ENCODE data around the gene SLC29A3. TPM values are rescaled to one million over a fixed set of nuclear protein-coding genes. Genes with fewer than 3 reads are reported as not detected.
"Not testable (repeated sequence)": the region's sequence is repeated elsewhere in the genome, so short reads cannot be mapped to it uniquely, and the experiment has no call there.

The SLC29A3 gene
- polyA plus RNA-seq, 6 donors from 2014 or later, result 4.3 to 14.5 (median 5.4) TPM

DNA sequence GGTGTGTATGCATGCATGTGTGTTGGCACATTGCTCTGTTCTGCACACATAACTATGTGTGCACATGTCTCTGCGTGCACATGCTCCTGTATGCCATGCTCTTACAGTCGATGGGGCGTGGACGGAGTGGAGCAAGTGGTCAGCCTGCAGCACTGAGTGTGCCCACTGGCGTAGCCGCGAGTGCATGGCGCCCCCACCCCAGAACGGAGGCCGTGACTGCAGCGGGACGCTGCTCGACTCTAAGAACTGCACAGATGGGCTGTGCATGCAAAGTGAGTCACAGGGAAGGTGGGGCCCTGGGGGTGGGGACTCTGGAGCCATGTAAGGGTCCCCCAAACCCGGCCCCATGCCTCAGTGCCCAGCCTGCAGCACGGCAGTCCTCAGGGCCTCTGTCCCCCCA, 30.6 kb upstream of the SLC29A3 start:
- Mint-ChIP-seq H3K9me3 (no peaks in the 10 kb centered on the region), H3K27me3 (peaks cover 0 to 8% (median 0%) of the 10 kb centered on the region in 3 donors), H3K4me3 (no peak overlapping the region), H3K27ac (no peak overlapping the region), H3K4me1 (peaks cover 0 to 7% (median 6%) of the 10 kb centered on the region in 3 donors), H3K36me3 (no peaks in the 10 kb centered on the region)
- DNase-seq, result no peak
- ATAC-seq (ENCODE audit: low read depth in 2 of 2), result no peak

DNA sequence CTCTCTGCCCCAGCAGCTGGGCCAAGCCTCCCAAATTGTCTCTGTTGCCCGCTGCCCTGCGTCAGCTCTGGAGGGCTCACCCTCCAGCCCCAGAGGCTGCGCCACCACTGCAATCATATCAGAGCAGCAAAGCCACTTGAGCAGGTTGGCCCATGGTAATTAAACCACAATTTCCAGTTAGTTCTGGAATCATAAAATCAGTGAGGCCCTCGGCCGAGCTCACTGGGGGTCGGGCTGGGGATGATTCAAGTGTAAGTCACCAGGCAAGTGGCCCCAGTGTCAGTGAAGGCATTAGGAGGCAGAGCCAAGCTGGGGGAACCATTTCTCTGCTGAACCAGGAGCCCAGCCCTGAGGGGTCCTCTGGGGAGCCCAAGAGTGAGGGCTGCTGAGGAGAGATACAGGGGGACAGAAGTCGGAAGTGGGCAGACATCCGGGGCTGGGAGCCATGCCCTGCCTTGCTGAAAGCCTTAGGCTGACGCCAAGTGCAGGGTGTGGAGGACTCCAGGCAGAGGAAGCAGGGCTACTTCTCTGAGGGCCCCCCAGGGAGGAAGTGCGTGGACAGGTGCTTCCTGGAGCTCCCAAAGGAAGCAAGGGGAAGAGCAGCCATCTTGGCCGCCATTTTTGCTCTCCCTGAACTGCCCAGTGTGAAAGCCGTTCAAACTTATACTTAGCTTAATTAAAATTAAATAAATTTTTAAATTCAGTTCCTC, 29.5 kb upstream of the SLC29A3 start:
- ATAC-seq (ENCODE audit: low read depth in 2 of 2) (no peak), DNase-seq (no peak)
- Mint-ChIP-seq H3K27me3 (peaks cover 0 to 15% (median 7%) of the 10 kb centered on the region in 3 donors), H3K27ac (peak overlapping the region in 1 of 6 donors; percentile 82), H3K36me3 (no peaks in the 10 kb centered on the region), H3K9me3 (no peaks in the 10 kb centered on the region), H3K4me1 (peaks cover 0 to 6% (median 5%) of the 10 kb centered on the region in 3 donors), H3K4me3 (no peak overlapping the region)

GRCh38 chr10:71290331-71290730, 28.7 kb upstream of the SLC29A3 start:
- H3K27me3 Mint-ChIP-seq, result peaks cover 0 to 18% (median 10%) of the 10 kb centered on the region in 3 donors
- H3K36me3 Mint-ChIP-seq, result no peaks in the 10 kb centered on the region
- H3K9me3 Mint-ChIP-seq, result no peaks in the 10 kb centered on the region
- DNase-seq (no peak), ATAC-seq (ENCODE audit: low read depth in 2 of 2) (no peak)
- peaks cover 0 to 6% (median 5%) of the 10 kb centered on the region in 3 donors for H3K4me1 Mint-ChIP-seq
- H3K27ac Mint-ChIP-seq, result peak overlapping the region in 1 of 6 donors; percentile 10
- no peak overlapping the region for H3K4me3 Mint-ChIP-seq

DNA sequence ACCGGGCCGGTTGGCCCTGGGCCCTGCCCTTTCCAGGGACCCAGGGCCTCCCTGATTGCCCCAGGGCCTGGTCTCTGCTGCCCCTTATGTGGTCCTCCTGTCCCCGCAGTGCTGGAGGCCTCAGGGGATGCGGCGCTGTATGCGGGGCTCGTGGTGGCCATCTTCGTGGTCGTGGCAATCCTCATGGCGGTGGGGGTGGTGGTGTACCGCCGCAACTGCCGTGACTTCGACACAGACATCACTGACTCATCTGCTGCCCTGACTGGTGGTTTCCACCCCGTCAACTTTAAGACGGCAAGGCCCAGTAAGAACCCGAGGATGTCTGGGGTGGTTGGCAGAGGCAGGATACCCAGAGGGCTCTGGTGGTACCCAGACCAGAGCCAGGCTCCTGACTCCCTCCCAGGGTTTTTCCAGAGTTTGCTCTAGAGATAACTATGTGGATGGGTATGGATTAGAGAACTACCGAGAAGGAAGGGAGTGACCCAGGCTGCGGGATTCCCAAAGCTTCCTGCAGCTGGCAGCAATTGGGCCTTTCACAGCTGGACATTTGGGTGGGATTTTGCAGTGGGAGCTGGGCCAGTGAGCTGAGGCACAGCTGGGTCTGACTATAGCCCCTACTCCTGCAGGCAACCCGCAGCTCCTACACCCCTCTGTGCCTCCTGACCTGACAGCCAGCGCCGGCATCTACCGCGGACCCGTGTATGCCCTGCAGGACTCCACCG, 28.1 kb upstream of the SLC29A3 start:
- no peak for ATAC-seq (ENCODE audit: low read depth in 2 of 2)
- Mint-ChIP-seq H3K36me3 (no peaks in the 10 kb centered on the region), H3K27me3 (peaks cover 0 to 24% (median 16%) of the 10 kb centered on the region in 3 donors), H3K27ac (no peak overlapping the region), H3K4me1 (peaks cover 0 to 6% (median 5%) of the 10 kb centered on the region in 3 donors), H3K4me3 (no peak overlapping the region), H3K9me3 (no peaks in the 10 kb centered on the region)
- no peak for DNase-seq

DNA sequence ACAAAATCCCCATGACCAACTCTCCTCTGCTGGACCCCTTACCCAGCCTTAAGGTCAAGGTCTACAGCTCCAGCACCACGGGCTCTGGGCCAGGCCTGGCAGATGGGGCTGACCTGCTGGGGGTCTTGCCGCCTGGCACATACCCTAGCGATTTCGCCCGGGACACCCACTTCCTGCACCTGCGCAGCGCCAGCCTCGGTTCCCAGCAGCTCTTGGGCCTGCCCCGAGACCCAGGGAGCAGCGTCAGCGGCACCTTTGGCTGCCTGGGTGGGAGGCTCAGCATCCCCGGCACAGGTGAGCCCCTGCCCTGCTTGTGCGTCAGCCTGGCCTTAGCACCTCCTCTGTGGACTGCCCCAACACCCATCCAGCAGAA, 27.5 kb upstream of the SLC29A3 start:
- no peak overlapping the region for H3K4me3 Mint-ChIP-seq
- no peaks in the 10 kb centered on the region for H3K36me3 Mint-ChIP-seq
- peaks cover 0 to 29% (median 21%) of the 10 kb centered on the region in 3 donors for H3K27me3 Mint-ChIP-seq
- ATAC-seq (ENCODE audit: low read depth in 2 of 2) (no peak), DNase-seq (no peak)
- H3K9me3 Mint-ChIP-seq, result no peaks in the 10 kb centered on the region
- no peak overlapping the region for H3K27ac Mint-ChIP-seq
- peaks cover 0 to 6% (median 5%) of the 10 kb centered on the region in 3 donors for H3K4me1 Mint-ChIP-seq

- H3K36me3 Mint-ChIP-seq, result no peaks in the 10 kb centered on the region
- no peak for ATAC-seq (ENCODE audit: low read depth in 2 of 2)
- H3K27me3 Mint-ChIP-seq, result peaks cover 0 to 31% (median 21%) of the 10 kb centered on the region in 3 donors
- H3K4me1 Mint-ChIP-seq, result peaks cover 0 to 6% (median 5%) of the 10 kb centered on the region in 3 donors
- no peak overlapping the region for H3K4me3 Mint-ChIP-seq
- no peak overlapping the region for H3K27ac Mint-ChIP-seq
- no peak for DNase-seq
- no peaks in the 10 kb centered on the region for H3K9me3 Mint-ChIP-seq
Observed at GRCh38 chr10:71292624-71293445, 26.2 kb upstream of the SLC29A3 start.

DNA sequence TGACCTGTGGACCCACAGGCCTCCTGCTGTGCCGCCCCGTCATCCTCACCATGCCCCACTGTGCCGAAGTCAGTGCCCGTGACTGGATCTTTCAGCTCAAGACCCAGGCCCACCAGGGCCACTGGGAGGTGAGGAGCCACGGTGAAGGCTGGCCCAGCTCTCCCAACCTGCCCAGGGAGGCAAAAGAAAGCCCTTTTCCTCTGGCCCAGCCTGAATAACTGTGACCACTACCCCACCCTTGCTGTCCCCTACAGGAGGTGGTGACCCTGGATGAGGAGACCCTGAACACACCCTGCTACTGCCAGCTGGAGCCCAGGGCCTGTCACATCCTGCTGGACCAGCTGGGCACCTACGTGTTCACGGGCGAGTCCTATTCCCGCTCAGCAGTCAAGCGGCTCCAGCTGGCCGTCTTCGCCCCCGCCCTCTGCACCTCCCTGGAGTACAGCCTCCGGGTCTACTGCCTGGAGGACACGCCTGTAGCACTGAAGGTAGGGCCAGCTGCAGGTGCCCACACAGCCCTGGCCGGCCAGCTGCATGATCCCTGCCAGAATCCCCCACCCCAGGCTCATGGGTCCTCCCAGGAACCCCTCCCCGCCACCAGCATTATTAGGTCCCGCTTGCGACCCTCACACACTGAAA, 25.5 kb upstream of the SLC29A3 start:
- Mint-ChIP-seq H3K27me3 (peaks cover 1 to 31% (median 23%) of the 10 kb centered on the region in 3 donors), H3K9me3 (no peaks in the 10 kb centered on the region), H3K36me3 (no peaks in the 10 kb centered on the region), H3K27ac (no peak overlapping the region), H3K4me3 (no peak overlapping the region), H3K4me1 (peaks cover 0 to 6% (median 5%) of the 10 kb centered on the region in 3 donors)
- ATAC-seq (ENCODE audit: low read depth in 2 of 2) (no peak), DNase-seq (no peak)

GRCh38 chr10:71294091-71294561, 24.9 kb upstream of the SLC29A3 start:
- Mint-ChIP-seq H3K36me3 (no peaks in the 10 kb centered on the region), H3K27ac (peak overlapping the region in 1 of 6 donors; percentile 81), H3K4me1 (peaks cover 0 to 6% (median 4%) of the 10 kb centered on the region in 3 donors), H3K9me3 (no peaks in the 10 kb centered on the region), H3K4me3 (no peak overlapping the region), H3K27me3 (peaks cover 3 to 28% (median 27%) of the 10 kb centered on the region in 3 donors)
- ATAC-seq (ENCODE audit: low read depth in 2 of 2) (no peak), DNase-seq (no peak)

- no peak for DNase-seq
- no peak overlapping the region for H3K4me3 Mint-ChIP-seq
Observed at GRCh38 chr10:71294856-71295255, 24.2 kb upstream of the SLC29A3 start.

GRCh38 chr10:71295641-71296040, 23.4 kb upstream of the SLC29A3 start:
- no peak overlapping the region for H3K4me3 Mint-ChIP-seq
- no peaks in the 10 kb centered on the region for H3K36me3 Mint-ChIP-seq

More at GRCh38 chr10:71294856-71295255, 24.2 kb upstream of the SLC29A3 start:
- H3K9me3 Mint-ChIP-seq, result no peaks in the 10 kb centered on the region
- peaks cover 0 to 9% (median 0%) of the 10 kb centered on the region in 3 donors for H3K4me1 Mint-ChIP-seq
- peaks cover 3 to 35% (median 23%) of the 10 kb centered on the region in 3 donors for H3K27me3 Mint-ChIP-seq
- H3K36me3 Mint-ChIP-seq, result no peaks in the 10 kb centered on the region
- no peak overlapping the region for H3K27ac Mint-ChIP-seq
- no peak for ATAC-seq (ENCODE audit: low read depth in 2 of 2)

GRCh38 chr10:71296086-71296485, 23.0 kb upstream of the SLC29A3 start:
- peaks cover 0 to 8% (median 0%) of the 10 kb centered on the region in 3 donors for H3K4me1 Mint-ChIP-seq
- H3K9me3 Mint-ChIP-seq, result no peaks in the 10 kb centered on the region
- peaks cover 3 to 36% (median 23%) of the 10 kb centered on the region in 3 donors for H3K27me3 Mint-ChIP-seq
- H3K36me3 Mint-ChIP-seq, result no peaks in the 10 kb centered on the region
- ATAC-seq (ENCODE audit: low read depth in 2 of 2) (no peak), DNase-seq (no peak)
- H3K27ac Mint-ChIP-seq, result no peak overlapping the region
- no peak overlapping the region for H3K4me3 Mint-ChIP-seq

More at GRCh38 chr10:71295641-71296040, 23.4 kb upstream of the SLC29A3 start:
- Mint-ChIP-seq H3K27me3 (peaks cover 3 to 36% (median 23%) of the 10 kb centered on the region in 3 donors), H3K9me3 (no peaks in the 10 kb centered on the region), H3K4me1 (peaks cover 0 to 8% (median 0%) of the 10 kb centered on the region in 3 donors), H3K27ac (peak overlapping the region in 1 of 6 donors; percentile 19)
- no peak for DNase-seq
- no peak for ATAC-seq (ENCODE audit: low read depth in 2 of 2)

DNA sequence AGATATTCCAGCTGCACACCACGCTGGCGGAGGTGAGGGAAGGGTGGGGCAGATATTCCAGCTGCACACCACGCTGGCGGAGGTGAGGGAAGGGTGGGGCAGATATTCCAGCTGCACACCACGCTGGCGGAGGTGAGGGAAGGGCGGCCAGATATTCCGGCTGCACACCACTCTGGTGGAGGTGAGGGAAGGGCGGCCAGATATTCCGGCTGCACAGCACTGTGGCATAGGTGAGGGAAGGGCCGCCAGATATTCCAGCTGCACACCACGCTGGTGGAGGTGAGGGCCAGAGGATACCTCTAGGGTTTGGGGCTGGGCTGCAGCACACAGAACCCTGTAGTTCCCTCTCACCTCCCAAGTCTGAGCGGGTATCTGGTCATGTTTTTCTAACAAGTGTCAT, 22.2 kb upstream of the SLC29A3 start:
- H3K27me3 Mint-ChIP-seq, result peaks cover 3 to 36% (median 23%) of the 10 kb centered on the region in 3 donors
- DNase-seq; H3K27ac Mint-ChIP-seq; H3K36me3 Mint-ChIP-seq; ATAC-seq (ENCODE audit: low read depth in 2 of 2); H3K9me3 Mint-ChIP-seq; H3K4me1 Mint-ChIP-seq; H3K4me3 Mint-ChIP-seq: not testable (repeated sequence)

DNA sequence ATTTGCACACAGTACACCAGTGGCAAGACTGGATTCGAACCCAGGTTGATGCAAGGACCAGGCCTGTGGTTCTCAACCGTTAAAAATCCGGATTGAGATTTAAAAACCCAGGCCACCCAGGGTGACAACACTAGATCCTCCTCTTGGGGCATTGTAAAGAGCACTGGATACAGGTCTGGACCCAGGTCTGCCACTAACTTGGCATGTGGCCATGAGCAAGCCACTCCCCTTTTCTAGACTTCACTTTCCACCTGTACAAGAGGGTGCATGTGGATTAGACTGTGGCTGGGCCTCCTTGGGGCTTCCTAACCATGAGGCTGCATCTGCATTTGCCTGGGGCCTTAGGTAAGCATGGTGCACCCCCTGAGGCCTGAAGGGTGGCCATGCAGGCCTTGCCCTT, 21.7 kb upstream of the SLC29A3 start:
- no peak for DNase-seq
- Mint-ChIP-seq H3K4me1 (peaks cover 0 to 8% (median 0%) of the 10 kb centered on the region in 3 donors), H3K36me3 (no peaks in the 10 kb centered on the region), H3K4me3 (no peak overlapping the region), H3K9me3 (no peaks in the 10 kb centered on the region), H3K27ac (no peak overlapping the region), H3K27me3 (peaks cover 3 to 41% (median 23%) of the 10 kb centered on the region in 3 donors)
- no peak for ATAC-seq (ENCODE audit: low read depth in 2 of 2)
